Tibial nerve (tissue), 3 donors: ENCODE measurements around the gene DLX2.
"Not testable (repeated sequence)": the region's sequence is repeated elsewhere in the genome, so short reads cannot be mapped to it uniquely, and the experiment has no call there.

ENCODE experiments used
- CTCF ChIP-seq, 5 experiments: fragments of 200-600 bp in 3 of 5; fragments of 450-650 bp in 2 of 5; sonication (generic) in 3 of 5; IDR thresholded peaks; one replicate each; pipeline ENCODE4 v1.5.1; 2016 to 2019; ENCODE audit warnings: antibody characterized with exemption in 5 of 5, mild to moderate bottlenecking in 3 of 5, moderate library complexity in 2 of 5
- POLR2A ChIP-seq, 2 donors: fragments of 450-650 bp; IDR thresholded peaks; one replicate each; pipeline ENCODE4 v1.6.1; 2017; ENCODE audit warnings: antibody characterized with exemption in 2 of 2, mild to moderate bottlenecking in 2 of 2, moderate library complexity in 2 of 2

DNA sequence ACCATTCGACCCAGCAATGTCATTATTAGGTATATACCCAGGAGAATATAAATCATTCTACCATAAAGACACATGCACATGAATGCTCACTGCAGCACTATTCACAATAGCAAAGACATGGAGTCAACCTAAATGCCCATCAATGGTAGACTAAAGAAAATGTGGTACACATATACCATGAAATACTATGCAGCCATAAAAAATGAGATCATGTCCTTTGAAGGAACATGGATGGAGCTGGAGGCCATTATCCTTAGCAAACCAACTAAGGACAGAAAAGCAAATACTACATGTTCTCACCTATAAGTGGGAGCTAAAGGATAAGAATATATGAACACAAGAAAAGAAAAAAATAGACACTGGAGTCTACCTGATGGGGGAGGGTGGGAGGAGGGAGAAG is 36.0 kb upstream of the DLX2 start:
- TF ChIP-seq POLR2A, CTCF (IDR thresholded peaks at IDR 0.05): not testable (repeated sequence)
